OCI-LY1 (cell line): Measurements from ENCODE around the gene ODAPH.
"Not testable (repeated sequence)": the region's sequence is repeated elsewhere in the genome, so short reads cannot be mapped to it uniquely, and the experiment has no call there.

ENCODE experiments used
- H2AFZ ChIP-seq: fragments of 200-600 bp; sonication (generic), shearing (Covaris generic); 2 replicates; pipeline ENCODE4 v1.6.0; 2014; ENCODE audit warnings: antibody characterized with exemption, mild to moderate bottlenecking, low read length
- H3F3A ChIP-seq: fragments of 200-600 bp; sonication (generic), shearing (Covaris generic); 2 replicates; pipeline ENCODE4 v1.6.0; 2014; ENCODE audit warnings: mild to moderate bottlenecking, antibody characterized with exemption, low read length, moderate library complexity; ENCODE audit not compliant: insufficient read depth
- H3K27ac ChIP-seq: fragments of 200-600 bp; sonication (generic); 2 replicates; pipeline ENCODE4 v1.5.1; 2014; ENCODE audit warnings: low read length, mixed run types, mild to moderate bottlenecking, low read depth; ENCODE audit not compliant: poor library complexity, severe bottlenecking
- H3K27me3 ChIP-seq: fragments of 200-600 bp; sonication (generic); 2 replicates; pipeline ENCODE4 v1.6.0; 2014; ENCODE audit warnings: antibody characterized with exemption, mild to moderate bottlenecking, low read length, moderate library complexity; ENCODE audit not compliant: insufficient read depth
- H3K36me3 ChIP-seq: fragments of 200-600 bp; sonication (generic); 2 replicates; pipeline ENCODE4 v1.6.1; 2014; ENCODE audit warnings: mild to moderate bottlenecking, antibody characterized with exemption, low read length, moderate library complexity, mixed read lengths; ENCODE audit not compliant: insufficient read depth
- H3K4me1 ChIP-seq: fragments of 200-600 bp; sonication (generic); 2 replicates; pipeline ENCODE4 v1.5.1; 2014; ENCODE audit warnings: mild to moderate bottlenecking, low read length, moderate library complexity; ENCODE audit not compliant: insufficient read depth, severe bottlenecking
- H3K4me2 ChIP-seq: fragments of 200-600 bp; sonication (generic), shearing (Covaris generic); 2 replicates; pipeline ENCODE4 v1.6.1; 2014; ENCODE audit warnings: low read length
- H3K4me3 ChIP-seq: fragments of 200-600 bp; sonication (generic); 2 replicates; pipeline ENCODE4 v1.5.1; 2014; ENCODE audit warnings: low read length, low read depth, mild to moderate bottlenecking, mixed read lengths; ENCODE audit not compliant: poor library complexity, severe bottlenecking
- H3K79me2 ChIP-seq: fragments of 200-600 bp; shearing (Covaris generic); 2 replicates; pipeline ENCODE4 v1.6.1; 2016; ENCODE audit warnings: mixed run types, low read length, mixed read lengths; ENCODE audit not compliant: insufficient read depth
- H3K9ac ChIP-seq: fragments of 200-600 bp; sonication (generic), shearing (Covaris generic); 2 replicates; pipeline ENCODE4 v1.6.1; 2014; ENCODE audit warnings: mild to moderate bottlenecking, low read length, mixed read lengths
- H3K9me2 ChIP-seq: fragments of 200-600 bp; sonication (generic), shearing (Covaris generic); 2 replicates; pipeline ENCODE4 v1.6.1; 2014; ENCODE audit warnings: low read depth, mild to moderate bottlenecking, low read length, mixed read lengths
- H3K9me3 ChIP-seq: fragments of 200-600 bp; shearing (Covaris generic); 2 replicates; pipeline ENCODE4 v1.6.1; 2014; ENCODE audit warnings: low read length, mixed read lengths
- H4K20me1 ChIP-seq: fragments of 200-600 bp; sonication (generic), shearing (Covaris generic); 2 replicates; pipeline ENCODE4 v1.6.0; 2016; ENCODE audit warnings: mild to moderate bottlenecking, low read length; ENCODE audit not compliant: insufficient read depth
- EZH2 ChIP-seq: fragments of 200-600 bp; sonication (generic), shearing (Covaris generic); IDR thresholded peaks from 2 replicates; pipeline ENCODE4 v1.8.0; 2017; ENCODE audit warnings: borderline replicate concordance, mixed run types, mild to moderate bottlenecking, antibody characterized with exemption, low read length, moderate library complexity, mixed read lengths
- TF ChIP-seq, protein P1 (sequence below): fragments of 200-600 bp; sonication (generic), shearing (Covaris generic); IDR thresholded peaks from 2 replicates; pipeline ENCODE4 v1.5.1; 2017; ENCODE audit warnings: mild to moderate bottlenecking, antibody characterized with exemption, low read length, moderate library complexity, mixed read lengths

ODAPH gene

DNA sequence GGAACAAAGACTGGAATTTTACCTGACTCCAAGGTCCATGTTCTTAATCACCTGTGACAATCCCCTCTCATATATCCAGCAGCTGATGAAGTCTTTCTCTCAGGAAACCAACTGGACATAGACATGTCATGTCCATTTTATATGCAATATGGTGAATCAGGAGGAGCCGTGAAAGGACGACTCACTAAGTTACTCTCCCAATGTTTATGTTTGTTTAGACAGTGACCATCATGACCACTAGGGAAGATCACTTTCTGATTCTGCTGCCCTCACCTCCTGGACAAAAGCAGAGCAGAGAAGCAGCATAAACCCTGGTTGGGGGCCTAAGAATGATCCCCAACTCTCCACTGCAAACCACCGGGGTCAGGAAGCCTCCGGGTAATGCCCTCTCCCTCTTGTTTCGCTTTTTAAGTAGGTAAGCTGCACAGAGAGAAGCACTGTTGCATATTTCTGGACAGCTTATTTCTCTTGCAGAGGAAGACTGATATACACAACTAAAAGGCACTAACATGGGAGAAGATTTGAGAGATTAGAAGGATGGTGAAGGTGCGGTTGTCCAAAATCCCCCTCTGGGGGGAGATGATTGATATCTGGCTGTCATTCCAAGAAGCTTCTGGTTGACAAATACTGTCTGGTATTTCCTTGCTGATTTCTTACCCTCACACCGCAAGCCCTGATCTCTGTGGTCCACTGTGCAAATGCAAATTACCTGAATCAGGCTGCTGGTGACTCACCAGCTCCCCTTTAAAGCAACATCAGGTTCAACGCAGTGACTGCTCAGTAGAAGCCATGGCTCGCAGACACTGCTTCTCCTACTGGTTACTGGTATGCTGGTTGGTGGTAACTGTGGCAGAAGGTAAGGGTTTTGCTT lies at the start of gene ODAPH:
ODAPH (plus strand) TSS at position 773 of the 871 bp plus-strand sequence; CDS start at position 790, 17 bp downstream.
- no peaks in the 10 kb centered on the region for H3F3A ChIP-seq
- H3K36me3 ChIP-seq: no peaks in the 10 kb centered on the region
- H3K27me3 ChIP-seq: no peaks in the 10 kb centered on the region
- no peaks in the 10 kb centered on the region for H3K79me2 ChIP-seq
- peaks cover 34% of the 10 kb centered on the region for H3K4me1 ChIP-seq
- H3K9me2 ChIP-seq: no peaks in the 10 kb centered on the region
- peak within 1 kb of the TSS; percentile 64 for H3K27ac ChIP-seq
- H3K9me3 ChIP-seq: no peaks in the 10 kb centered on the region
- TF ChIP-seq, protein P1, sequence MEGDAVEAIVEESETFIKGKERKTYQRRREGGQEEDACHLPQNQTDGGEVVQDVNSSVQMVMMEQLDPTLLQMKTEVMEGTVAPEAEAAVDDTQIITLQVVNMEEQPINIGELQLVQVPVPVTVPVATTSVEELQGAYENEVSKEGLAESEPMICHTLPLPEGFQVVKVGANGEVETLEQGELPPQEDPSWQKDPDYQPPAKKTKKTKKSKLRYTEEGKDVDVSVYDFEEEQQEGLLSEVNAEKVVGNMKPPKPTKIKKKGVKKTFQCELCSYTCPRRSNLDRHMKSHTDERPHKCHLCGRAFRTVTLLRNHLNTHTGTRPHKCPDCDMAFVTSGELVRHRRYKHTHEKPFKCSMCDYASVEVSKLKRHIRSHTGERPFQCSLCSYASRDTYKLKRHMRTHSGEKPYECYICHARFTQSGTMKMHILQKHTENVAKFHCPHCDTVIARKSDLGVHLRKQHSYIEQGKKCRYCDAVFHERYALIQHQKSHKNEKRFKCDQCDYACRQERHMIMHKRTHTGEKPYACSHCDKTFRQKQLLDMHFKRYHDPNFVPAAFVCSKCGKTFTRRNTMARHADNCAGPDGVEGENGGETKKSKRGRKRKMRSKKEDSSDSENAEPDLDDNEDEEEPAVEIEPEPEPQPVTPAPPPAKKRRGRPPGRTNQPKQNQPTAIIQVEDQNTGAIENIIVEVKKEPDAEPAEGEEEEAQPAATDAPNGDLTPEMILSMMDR: no peak
- no peak for TF ChIP-seq EZH2
- H3K4me2 ChIP-seq: peak within 1 kb of the TSS; percentile 60
- H3K4me3 ChIP-seq: peak within 1 kb of the TSS; percentile 48
- peak within 1 kb of the TSS; percentile 44; the same call in 1 of the 2 replicates for H3K9ac ChIP-seq
- H2AFZ ChIP-seq: peak within 1 kb of the TSS; percentile 76
- H4K20me1 ChIP-seq: no peaks in the 10 kb centered on the region

GRCh38 chr4:75509592-75509991 lies 46.3 kb upstream of the ODAPH start:
- H3K9me2 ChIP-seq, H3F3A ChIP-seq, H3K4me2 ChIP-seq, H3K27me3 ChIP-seq, H3K27ac ChIP-seq, H3K9ac ChIP-seq, H2AFZ ChIP-seq, H4K20me1 ChIP-seq, H3K9me3 ChIP-seq, H3K4me3 ChIP-seq: not testable (repeated sequence)
- Histone ChIP-seq H3K79me2 (peaks cover 54% of the 10 kb centered on the region), H3K36me3 (peaks cover 53% of the 10 kb centered on the region), H3K4me1 (peaks cover 29% of the 10 kb centered on the region)

- no peaks in the 10 kb centered on the region for H3F3A ChIP-seq
- no peaks in the 10 kb centered on the region for H3K27me3 ChIP-seq
- H3K36me3 ChIP-seq: peaks cover 32% of the 10 kb centered on the region
- H3K79me2 ChIP-seq: peaks cover 54% of the 10 kb centered on the region
- peaks cover 44% of the 10 kb centered on the region for H3K4me1 ChIP-seq
- TF ChIP-seq, protein P1: no peak
- TF ChIP-seq EZH2: no peak
- H2AFZ ChIP-seq: no peak overlapping the region
- peak overlapping the region; percentile 82 for H3K4me3 ChIP-seq
- peak overlapping the region; percentile 93 for H3K4me2 ChIP-seq
- H3K27ac ChIP-seq: no peak overlapping the region
- H3K9me3 ChIP-seq: no peaks in the 10 kb centered on the region
- no peaks in the 10 kb centered on the region for H3K9me2 ChIP-seq
- H3K9ac ChIP-seq: peak overlapping the region; percentile 15; the same call in 1 of the 2 replicates
- H4K20me1 ChIP-seq: no peaks in the 10 kb centered on the region
Observed at GRCh38 chr4:75511841-75512240, 44.0 kb upstream of the ODAPH start.
